Colon (tissue), 2 donors: ENCODE data around the gene PTPRF.

Experiments
- FAIRE-seq: peaks from 2 replicates; lab custom pipeline; 2012; peaks lifted over from hg19 to GRCh38; lab: Jason Lieb, UNC
- donor health status: control.
- donor health status: control.

The PTPRF gene

GRCh38 chr1:43513471-43514173, 17.1 kb upstream of the PTPRF start:
- FAIRE-seq, result no peak

GRCh38 chr1:43518935-43519686, 11.6 kb upstream of the PTPRF start:
- FAIRE-seq, result no peak

- FAIRE-seq, result no peak
These were observed 10.4 kb upstream of the PTPRF start for GRCh38 chr1:43520100-43520778.

DNA sequence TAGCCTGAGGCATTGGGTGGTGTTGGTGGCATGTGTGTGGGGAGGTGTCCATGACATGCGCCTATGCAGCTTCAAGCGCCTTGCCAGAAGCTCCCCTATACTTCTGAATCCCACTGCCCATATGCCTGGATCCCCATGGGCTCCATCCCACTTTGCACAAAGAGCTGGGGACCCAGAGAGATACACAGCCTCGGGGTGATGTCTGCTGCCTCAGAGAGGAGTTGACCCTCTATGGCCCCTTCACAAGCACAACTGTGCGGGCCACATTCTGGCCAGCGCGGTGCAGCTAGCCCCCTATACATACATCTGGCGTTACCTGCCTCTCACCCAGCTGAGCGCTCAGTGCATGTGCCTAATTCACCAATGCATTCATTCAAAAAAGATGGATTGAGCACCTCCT, 9.6 kb upstream of the PTPRF start:
- no peak for FAIRE-seq

DNA sequence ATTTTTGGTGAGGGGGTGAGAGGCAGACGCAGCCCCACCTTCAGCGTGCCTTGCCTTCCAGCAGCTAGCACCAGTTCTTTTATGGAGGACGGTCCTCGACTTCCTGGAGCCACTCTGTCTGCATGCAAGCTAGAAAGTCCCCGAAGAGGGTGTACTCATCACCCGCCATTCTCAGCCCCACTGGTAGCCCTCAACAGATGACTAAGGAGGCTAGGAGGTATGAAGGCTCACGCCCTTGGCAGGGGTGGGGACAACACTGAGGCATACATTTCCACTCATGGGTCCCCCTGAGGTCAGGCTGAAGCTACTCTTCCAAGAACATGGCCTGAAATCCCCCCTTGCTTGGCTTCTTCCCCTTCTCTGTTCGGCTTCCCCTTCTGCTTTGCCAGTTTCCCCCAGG, 8.9 kb upstream of the PTPRF start:
- no peak for FAIRE-seq

DNA sequence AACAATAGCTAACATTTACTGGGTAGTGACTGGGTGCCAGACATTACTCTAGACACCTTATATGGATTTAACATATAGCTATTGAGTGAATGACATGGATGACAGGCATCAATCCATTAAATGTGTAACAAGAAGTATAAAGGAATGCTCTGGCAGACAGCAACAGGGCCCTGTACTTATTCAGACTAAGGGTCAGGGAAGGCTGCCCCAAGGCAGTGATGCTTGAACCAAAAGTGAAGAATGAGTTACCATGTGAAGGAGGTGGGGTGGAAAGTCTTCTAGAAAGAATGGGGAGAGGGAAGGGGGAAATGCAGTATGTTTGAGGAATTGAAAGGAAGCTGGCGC, 8.3 kb upstream of the PTPRF start:
- no peak for FAIRE-seq

GRCh38 chr1:43522776-43523480, 7.8 kb upstream of the PTPRF start:
- no peak for FAIRE-seq

DNA sequence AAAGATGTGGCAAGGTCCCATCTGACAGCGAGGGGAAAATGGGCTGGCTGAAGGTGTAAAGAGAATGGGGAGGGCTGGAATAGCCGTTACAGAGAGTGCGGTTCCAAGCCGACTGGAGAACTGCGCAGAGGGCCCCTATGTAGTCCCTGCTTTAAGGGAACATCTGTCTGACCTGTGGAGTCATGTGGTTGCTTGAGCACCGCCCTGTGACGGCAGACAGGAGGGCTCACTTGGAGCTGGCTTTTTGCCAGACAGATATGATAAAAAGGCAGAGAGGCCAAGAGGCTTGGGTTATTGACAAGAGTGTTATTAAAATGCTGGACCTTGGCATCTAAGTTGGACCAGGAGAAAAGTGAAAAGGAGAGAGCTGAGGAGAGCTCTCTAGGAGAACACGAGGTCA, 5.9 kb upstream of the PTPRF start:
- no peak for FAIRE-seq

GRCh38 chr1:43526002-43526401, 4.7 kb upstream of the PTPRF start:
- FAIRE-seq, result no peak

DNA sequence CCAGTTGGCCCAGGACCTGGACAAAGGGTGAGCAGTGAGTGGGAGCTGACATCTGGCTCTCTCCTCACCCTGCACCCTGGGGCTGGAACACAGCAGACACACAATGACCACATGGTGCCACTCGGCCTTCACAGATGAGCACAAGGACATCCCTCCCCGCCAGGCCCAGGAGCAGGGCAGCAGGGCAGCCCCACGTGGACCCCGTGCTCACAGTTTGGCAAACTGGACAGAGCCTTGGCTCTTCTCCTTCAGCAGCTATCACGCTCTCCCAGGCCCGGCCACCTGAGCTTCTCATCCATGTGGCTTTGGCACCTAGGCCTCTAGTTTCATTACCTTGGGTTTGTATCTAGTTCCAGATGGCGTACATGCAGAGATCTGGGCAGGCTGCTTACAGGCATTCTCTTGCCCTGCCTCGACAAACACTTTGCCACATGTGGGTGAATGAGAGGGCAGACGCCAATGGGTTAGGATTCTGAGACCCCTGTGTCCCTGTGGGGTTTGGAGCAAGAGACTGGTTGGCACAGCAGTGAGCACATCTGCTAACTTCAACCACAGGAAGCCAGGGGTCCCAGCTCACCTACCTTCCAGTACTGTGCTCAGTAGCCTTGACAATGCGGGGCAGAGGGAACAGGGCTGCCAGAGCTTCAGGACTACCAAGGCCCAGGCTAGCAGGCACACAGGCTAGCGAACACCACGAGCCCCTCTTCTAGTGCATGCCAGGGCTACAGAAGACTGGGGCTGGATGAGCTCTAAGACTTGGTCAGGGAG, 3.4 kb upstream of the PTPRF start:
- FAIRE-seq, result no peak

DNA sequence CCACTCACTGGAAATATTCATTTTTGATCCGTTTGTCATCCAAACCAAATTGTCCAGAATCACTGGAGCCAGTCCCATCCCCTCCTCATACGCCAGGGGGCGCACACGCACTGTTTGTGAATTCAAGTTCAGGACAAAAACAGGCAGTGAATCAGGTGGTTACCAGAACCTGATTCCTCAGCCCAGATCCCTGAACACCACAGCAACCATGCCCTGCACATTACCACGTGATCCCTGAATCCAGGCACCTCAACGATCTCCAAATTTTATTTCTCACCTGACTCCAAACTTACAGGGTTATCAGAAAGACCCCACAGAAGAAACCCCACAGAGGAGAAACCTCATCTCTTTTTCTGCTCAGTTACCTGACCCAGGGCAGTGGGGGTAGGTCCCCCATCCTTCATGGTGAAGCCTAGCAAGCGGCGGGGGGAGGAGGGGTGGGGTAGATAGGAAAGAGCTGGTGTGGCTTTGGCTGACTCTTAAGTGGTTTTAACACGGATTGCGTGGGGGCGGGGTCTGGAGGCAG, 1.4 kb upstream of the PTPRF start:
- FAIRE-seq, result peak; percentile 73

DNA sequence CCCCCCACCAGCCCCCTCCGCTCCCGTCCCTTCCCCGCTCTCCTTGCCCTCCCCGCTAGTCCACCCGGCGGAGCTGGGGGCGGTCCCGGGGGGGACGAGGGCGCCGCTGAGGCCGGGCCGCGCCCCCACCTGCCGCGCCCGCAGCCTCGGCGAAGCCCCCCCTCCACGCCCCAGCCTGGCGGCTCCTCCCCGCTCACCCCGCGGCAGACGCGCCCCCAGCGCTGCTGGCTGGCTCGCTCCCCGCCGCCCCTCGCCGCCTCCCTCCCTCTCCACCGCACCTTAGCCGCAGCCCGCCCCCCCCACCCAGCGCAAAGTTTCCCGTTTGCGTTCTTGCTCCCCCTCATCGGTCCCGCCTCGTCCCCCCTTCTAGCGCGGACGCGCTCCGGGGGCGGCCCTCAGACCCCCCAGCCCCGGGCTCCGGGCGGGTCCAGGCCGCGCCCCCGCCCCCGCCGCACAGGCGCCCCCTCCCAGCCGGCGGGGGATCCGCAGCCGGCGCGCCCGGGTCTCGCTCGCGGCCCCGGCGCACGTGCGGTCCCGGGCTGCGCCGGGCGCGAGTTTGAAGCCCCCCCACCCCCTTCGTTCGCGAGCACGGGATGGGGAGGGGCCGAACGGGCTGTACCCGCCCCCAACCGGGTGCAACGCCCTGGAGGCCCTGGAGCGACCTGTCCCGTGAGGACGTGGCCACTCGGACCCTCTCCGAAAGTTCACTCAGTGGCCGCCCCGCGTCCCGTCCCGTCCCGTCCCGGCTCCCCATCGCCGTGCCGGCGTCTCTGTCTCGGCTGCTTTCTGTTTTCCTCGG, 623 bp downstream of the PTPRF start:
- FAIRE-seq, result no peak

DNA sequence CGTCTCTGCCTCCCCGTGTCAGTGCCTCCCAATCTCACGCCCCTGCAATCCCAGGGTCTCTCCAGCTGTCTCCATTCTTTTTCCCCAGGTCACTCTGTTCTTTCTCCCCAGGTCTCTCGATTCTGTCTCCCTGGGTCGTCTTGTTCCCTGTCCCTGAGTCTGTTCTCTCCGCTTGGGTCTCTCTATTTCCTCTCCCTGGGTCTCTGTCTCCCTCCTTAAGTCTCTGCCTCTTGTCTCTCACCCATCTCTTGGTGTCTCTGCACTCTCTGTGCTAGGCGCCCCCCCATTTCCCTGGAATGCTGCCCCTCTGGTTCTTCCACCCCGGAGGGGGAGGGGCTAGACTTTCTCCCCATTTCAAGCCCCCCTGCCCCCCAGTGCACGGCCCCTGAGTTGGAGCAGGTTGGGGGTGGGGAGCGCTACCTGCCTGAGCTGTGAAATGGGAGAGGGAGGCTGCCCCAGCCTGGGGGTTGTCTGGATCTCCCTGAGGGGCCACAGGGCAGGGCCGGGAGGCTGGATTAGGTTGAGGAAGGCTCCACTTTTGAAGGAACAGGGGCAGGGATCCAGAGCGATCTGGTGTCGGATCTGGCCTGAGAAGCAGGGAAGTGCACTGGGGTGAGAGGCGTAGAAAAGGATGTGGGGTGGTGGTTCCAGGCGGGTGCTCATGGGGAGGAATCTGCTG, 1.4 kb downstream of the PTPRF start:
- FAIRE-seq, result no peak

DNA sequence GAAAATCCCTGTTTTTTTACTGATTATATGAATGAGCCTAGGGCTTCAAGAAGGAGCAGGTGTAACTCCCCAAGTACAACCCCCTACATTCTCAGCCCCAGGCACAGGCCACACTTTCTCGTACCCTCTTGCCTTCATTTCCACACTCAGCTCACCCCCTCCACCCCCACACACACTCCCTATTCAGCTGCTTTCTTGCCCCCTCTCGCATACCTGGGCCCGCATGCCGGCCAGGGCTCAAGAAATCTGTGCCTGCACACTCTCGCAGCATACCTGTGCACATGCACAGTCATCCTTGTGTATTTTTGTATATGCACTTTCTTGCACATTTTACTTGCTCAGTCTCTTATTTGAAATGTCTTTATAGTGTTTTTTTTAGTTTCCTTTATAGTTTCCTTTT, 2.0 kb downstream of the PTPRF start:
- FAIRE-seq, result no peak

DNA sequence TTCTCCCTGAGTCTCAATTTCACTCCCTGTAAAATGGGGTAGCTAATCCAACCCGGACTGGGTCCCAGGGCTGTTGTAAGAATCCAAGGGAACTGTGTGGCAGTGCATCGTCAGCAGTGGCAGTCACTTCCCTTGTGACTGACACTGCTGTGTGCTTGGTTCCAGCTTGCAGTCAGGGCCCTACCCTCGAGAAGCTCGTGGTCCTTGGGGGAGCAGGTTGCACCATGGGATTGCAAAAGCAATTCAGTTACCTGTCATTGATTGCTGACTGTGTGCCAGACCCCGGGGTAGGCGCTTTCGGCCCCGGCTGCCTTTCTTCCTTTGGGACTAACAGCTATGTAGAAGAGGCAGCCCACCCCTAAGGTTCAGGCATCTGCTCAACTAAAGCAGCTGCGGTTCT, 2.9 kb downstream of the PTPRF start:
- no peak for FAIRE-seq

GRCh38 chr1:43534256-43534655, 3.6 kb downstream of the PTPRF start:
- no peak for FAIRE-seq

GRCh38 chr1:43536196-43536863, 5.6 kb downstream of the PTPRF start:
- no peak for FAIRE-seq

GRCh38 chr1:43536864-43537358, 6.2 kb downstream of the PTPRF start:
- no peak for FAIRE-seq

GRCh38 chr1:43537423-43538142, 6.9 kb downstream of the PTPRF start:
- FAIRE-seq, result no peak
